Stimulated activated naive CD8-positive, alpha-beta T cell treated with anti-CD3 and anti-CD28 coated beads, Interleukin-15, Interleukin-2, amounts not matched to agents 100 ng/mL and 50 ng/mL, for 24 hours (primary cell): ENCODE measurements around the gene SUSD4.

ENCODE experiments used
- H3K27ac Mint-ChIP-seq: one replicate; pipeline ENCODE4 v1.8.0; 2021; ENCODE audit warnings: mild to moderate bottlenecking, mixed read lengths
- H3K27me3 Mint-ChIP-seq: one replicate; pipeline ENCODE4 v1.8.0; 2021; ENCODE audit warnings: mixed read lengths
- H3K36me3 Mint-ChIP-seq: one replicate; pipeline ENCODE4 v1.8.0; 2021; ENCODE audit warnings: low read depth, mixed read lengths
- H3K4me1 Mint-ChIP-seq: one replicate; pipeline ENCODE4 v1.8.0; 2021; ENCODE audit warnings: low read depth, mixed read lengths
- H3K4me3 Mint-ChIP-seq: one replicate; pipeline ENCODE4 v1.8.0; 2021; ENCODE audit warnings: mild to moderate bottlenecking, mixed read lengths
- H3K9me3 Mint-ChIP-seq: one replicate; pipeline ENCODE4 v1.8.0; 2021; ENCODE audit warnings: mixed read lengths

The SUSD4 gene

DNA sequence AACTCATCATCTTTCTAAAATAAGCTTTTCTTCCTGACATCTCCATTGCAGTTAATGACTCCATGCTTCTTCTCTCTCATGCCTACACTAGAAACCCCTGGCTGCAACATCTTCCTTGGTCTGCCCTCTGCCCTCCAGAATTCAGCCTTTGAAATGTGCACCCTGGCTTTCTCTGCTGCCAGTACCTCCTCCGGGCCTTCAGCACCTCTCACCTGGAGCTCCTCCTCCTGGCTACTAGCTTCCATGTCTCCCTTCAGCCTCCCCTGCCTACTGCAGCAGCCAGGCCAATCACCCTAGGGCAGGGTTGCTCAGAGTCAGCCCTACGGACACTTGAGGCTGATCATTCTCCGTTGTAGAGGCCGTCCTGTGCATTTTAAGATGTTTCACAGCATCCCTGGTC, 18.3 kb downstream of the SUSD4 start:
- Mint-ChIP-seq H3K9me3 (no peaks in the 10 kb centered on the region), H3K36me3 (no peaks in the 10 kb centered on the region), H3K27ac (no peak overlapping the region), H3K4me3 (no peak overlapping the region), H3K4me1 (no peaks in the 10 kb centered on the region), H3K27me3 (no peaks in the 10 kb centered on the region)

- no peaks in the 10 kb centered on the region for H3K9me3 Mint-ChIP-seq
- H3K27me3 Mint-ChIP-seq: no peaks in the 10 kb centered on the region
- H3K4me3 Mint-ChIP-seq: no peak overlapping the region
- no peaks in the 10 kb centered on the region for H3K36me3 Mint-ChIP-seq
- no peak overlapping the region for H3K27ac Mint-ChIP-seq
- H3K4me1 Mint-ChIP-seq: no peaks in the 10 kb centered on the region
These were observed 19.5 kb downstream of the SUSD4 start for GRCh38 chr1:223344491-223344890.

DNA sequence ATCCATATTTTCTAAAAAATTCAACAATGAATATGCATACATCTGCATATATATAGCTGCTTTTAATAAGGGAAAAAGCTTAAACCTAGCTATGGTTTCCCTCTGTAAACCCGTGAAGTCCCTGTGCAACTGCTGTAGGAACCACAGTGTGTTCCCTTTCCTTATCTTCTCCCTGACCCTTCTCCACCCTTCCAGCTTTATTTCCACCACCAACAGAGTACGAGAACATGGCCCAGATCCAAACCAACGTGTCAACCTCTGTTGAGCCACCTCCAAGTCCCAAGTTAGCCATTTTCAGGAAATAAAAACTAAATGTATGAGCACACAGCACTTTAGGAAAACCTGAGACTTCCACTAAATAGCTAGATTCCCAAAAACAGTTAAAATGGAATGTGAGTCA, 20.3 kb downstream of the SUSD4 start:
- Mint-ChIP-seq H3K4me3 (no peak overlapping the region), H3K27ac (no peak overlapping the region), H3K9me3 (no peaks in the 10 kb centered on the region), H3K27me3 (no peaks in the 10 kb centered on the region), H3K4me1 (no peaks in the 10 kb centered on the region), H3K36me3 (no peaks in the 10 kb centered on the region)

- no peak overlapping the region for H3K4me3 Mint-ChIP-seq
- H3K9me3 Mint-ChIP-seq: no peaks in the 10 kb centered on the region
- H3K27ac Mint-ChIP-seq: no peak overlapping the region
- H3K4me1 Mint-ChIP-seq: no peaks in the 10 kb centered on the region
- no peaks in the 10 kb centered on the region for H3K36me3 Mint-ChIP-seq
- no peaks in the 10 kb centered on the region for H3K27me3 Mint-ChIP-seq
These were observed 22.9 kb downstream of the SUSD4 start for GRCh38 chr1:223341121-223341520.

GRCh38 chr1:223340637-223341036, 23.3 kb downstream of the SUSD4 start:
- Mint-ChIP-seq H3K9me3 (no peaks in the 10 kb centered on the region), H3K4me3 (no peak overlapping the region)

DNA sequence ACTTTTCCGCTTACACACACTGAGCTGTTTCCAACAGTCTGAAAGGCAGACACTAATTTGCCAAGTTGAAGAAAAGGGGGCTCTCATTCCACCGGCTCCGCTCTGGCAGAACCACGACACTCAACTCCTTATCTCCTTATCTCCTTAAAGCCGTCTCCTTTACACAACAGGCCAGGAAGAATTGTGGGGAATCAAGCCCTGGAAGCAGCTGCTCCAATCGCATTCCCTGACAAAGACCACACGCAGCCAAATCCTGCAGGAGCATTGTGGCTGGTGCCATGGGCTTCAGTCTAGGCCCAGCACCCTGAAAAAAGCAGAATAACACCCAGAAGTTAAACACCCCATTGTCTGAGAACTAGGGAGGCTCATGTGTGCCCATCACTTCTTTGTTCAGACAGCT, 24.1 kb downstream of the SUSD4 start:
- H3K9me3 Mint-ChIP-seq: no peaks in the 10 kb centered on the region
- H3K36me3 Mint-ChIP-seq: no peaks in the 10 kb centered on the region
- no peaks in the 10 kb centered on the region for H3K4me1 Mint-ChIP-seq
- no peak overlapping the region for H3K27ac Mint-ChIP-seq
- no peak overlapping the region for H3K4me3 Mint-ChIP-seq
- no peaks in the 10 kb centered on the region for H3K27me3 Mint-ChIP-seq

More at GRCh38 chr1:223340637-223341036, 23.3 kb downstream of the SUSD4 start:
- no peak overlapping the region for H3K27ac Mint-ChIP-seq
- no peaks in the 10 kb centered on the region for H3K27me3 Mint-ChIP-seq
- H3K4me1 Mint-ChIP-seq: no peaks in the 10 kb centered on the region
- no peaks in the 10 kb centered on the region for H3K36me3 Mint-ChIP-seq

DNA sequence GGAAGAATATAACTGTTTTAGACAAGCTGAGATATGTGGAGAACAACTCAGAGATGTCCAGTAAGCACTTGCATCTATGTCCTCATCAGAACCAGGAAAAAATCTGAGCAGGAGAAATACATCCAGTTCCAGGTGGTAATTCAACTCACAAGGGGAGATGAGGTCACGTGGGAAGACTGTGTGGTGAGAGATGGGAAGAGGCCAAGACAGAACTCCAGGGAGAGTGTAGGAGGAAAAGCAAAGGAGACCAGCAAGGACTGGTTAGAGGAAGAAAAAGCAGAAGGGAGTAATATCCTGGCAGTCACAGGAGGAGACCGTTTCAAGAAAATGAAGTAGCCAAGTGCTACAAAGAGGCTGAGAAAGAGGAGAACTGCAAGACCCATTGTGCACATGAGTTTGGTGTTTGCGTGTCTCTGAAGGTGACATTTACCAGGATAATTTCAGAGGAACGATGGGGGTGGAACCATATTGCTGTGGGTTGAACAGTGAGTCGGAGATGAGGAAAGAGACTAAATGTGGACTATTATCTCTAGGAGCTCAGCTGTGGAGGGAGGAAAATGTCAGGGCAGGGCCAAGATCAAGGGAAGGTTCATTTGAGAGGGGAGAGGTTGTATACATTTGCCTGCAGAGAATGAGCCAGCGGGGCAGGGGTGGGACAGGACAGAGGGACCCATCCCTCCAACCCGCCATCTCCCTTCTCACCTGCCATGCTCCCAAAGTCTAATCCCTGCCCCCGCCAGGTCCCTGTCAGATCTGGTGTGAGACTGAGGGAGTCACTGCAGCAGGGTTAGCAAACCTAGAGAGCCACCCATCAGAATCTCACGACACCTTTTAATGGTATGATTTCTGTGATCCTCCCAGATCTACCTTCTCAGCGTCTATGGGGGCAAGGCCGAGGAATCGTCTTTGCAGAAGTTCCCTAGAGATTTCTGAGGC, 24.9 kb downstream of the SUSD4 start:
- Mint-ChIP-seq H3K36me3 (no peaks in the 10 kb centered on the region), H3K4me1 (no peaks in the 10 kb centered on the region), H3K27ac (no peak overlapping the region), H3K27me3 (no peaks in the 10 kb centered on the region), H3K4me3 (no peak overlapping the region), H3K9me3 (no peaks in the 10 kb centered on the region)

- Mint-ChIP-seq H3K4me3 (no peak overlapping the region), H3K27me3 (no peaks in the 10 kb centered on the region), H3K36me3 (no peaks in the 10 kb centered on the region), H3K27ac (no peak overlapping the region), H3K4me1 (no peaks in the 10 kb centered on the region), H3K9me3 (no peaks in the 10 kb centered on the region)
These were observed 26.7 kb downstream of the SUSD4 start for GRCh38 chr1:223337174-223337869.

DNA sequence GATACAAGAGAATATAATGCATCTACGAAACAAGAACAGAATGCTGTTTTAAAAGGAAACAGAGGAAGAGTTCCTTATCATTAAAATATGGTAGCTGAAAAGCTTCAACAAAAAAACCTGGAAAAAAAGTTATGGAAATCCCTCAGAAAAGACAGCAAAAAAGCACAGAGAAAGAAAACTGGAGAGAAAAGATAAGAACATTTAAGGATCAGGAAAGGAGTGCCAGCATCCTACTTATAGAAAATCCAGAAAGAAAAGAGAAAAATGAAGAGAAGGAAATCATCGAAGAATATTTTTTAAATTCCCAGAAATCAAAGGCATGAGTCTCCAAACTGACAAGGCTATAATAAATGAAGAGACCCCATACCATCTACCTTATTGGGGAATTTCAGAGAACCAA, 29.8 kb downstream of the SUSD4 start:
- H3K36me3 Mint-ChIP-seq: no peaks in the 10 kb centered on the region
- no peak overlapping the region for H3K4me3 Mint-ChIP-seq
- no peaks in the 10 kb centered on the region for H3K9me3 Mint-ChIP-seq
- H3K27me3 Mint-ChIP-seq: no peaks in the 10 kb centered on the region
- H3K4me1 Mint-ChIP-seq: peaks cover 8% of the 10 kb centered on the region
- H3K27ac Mint-ChIP-seq: no peak overlapping the region

- no peaks in the 10 kb centered on the region for H3K9me3 Mint-ChIP-seq
- no peaks in the 10 kb centered on the region for H3K27me3 Mint-ChIP-seq
- H3K4me1 Mint-ChIP-seq: peaks cover 8% of the 10 kb centered on the region
- H3K4me3 Mint-ChIP-seq: no peak overlapping the region
- H3K36me3 Mint-ChIP-seq: no peaks in the 10 kb centered on the region
- H3K27ac Mint-ChIP-seq: no peak overlapping the region
These were observed 31.0 kb downstream of the SUSD4 start for GRCh38 chr1:223332997-223333396.

GRCh38 chr1:223331929-223332328, 32.0 kb downstream of the SUSD4 start:
- Mint-ChIP-seq H3K9me3 (no peaks in the 10 kb centered on the region), H3K4me3 (no peak overlapping the region), H3K36me3 (no peaks in the 10 kb centered on the region), H3K4me1 (peaks cover 8% of the 10 kb centered on the region), H3K27me3 (no peaks in the 10 kb centered on the region), H3K27ac (no peak overlapping the region)

- Mint-ChIP-seq H3K9me3 (no peaks in the 10 kb centered on the region), H3K36me3 (no peaks in the 10 kb centered on the region), H3K27ac (no peak overlapping the region), H3K4me3 (no peak overlapping the region), H3K4me1 (peaks cover 8% of the 10 kb centered on the region), H3K27me3 (no peaks in the 10 kb centered on the region)
These were observed 32.7 kb downstream of the SUSD4 start for GRCh38 chr1:223331301-223331700.

GRCh38 chr1:223330466-223330865, 33.5 kb downstream of the SUSD4 start:
- no peaks in the 10 kb centered on the region for H3K27me3 Mint-ChIP-seq

DNA sequence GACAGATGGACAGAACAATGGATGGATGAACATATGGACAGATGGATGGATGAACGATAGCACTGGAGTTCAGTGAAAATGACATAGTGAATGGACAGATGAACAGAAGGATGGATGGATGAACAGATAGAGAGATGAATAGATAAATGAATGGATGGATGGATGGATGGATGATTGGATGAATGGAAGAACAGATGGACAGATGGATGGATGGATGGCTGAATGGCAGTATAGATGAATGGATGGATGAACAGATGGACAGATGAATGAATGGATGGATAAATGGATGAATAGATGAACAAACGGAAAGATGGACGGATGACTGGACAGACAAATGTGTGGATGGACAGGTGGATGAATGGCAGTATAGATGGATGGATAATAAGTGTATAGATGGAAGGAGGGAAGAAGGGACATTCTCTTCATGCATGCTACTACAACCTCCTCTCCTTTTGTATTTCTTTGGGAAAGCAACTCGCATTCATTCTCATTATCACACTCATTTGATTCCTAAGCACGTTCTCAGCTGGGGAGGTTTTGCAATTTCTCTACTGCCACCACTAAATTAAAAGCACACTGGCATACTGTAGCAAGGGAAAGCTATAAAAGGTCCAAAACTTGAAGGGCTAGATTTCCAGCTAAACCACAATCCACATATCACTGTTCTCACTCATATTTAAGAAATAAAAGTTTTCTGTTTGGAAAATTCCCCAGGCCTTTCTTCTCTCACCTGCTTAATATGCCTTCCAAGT, 34.1 kb downstream of the SUSD4 start:
- Mint-ChIP-seq H3K9me3 (no peaks in the 10 kb centered on the region), H3K4me3 (no peak overlapping the region), H3K4me1 (peaks cover 8% of the 10 kb centered on the region), H3K27me3 (no peaks in the 10 kb centered on the region), H3K27ac (no peak overlapping the region), H3K36me3 (no peaks in the 10 kb centered on the region)

More at GRCh38 chr1:223330466-223330865, 33.5 kb downstream of the SUSD4 start:
- Mint-ChIP-seq H3K4me3 (no peak overlapping the region), H3K4me1 (peaks cover 8% of the 10 kb centered on the region), H3K27ac (no peak overlapping the region), H3K36me3 (no peaks in the 10 kb centered on the region), H3K9me3 (no peaks in the 10 kb centered on the region)

- no peak overlapping the region for H3K27ac Mint-ChIP-seq
- no peaks in the 10 kb centered on the region for H3K36me3 Mint-ChIP-seq
- H3K9me3 Mint-ChIP-seq: no peaks in the 10 kb centered on the region
- H3K4me3 Mint-ChIP-seq: no peak overlapping the region
- H3K4me1 Mint-ChIP-seq: peaks cover 10% of the 10 kb centered on the region
- no peaks in the 10 kb centered on the region for H3K27me3 Mint-ChIP-seq
These were observed 34.7 kb downstream of the SUSD4 start for GRCh38 chr1:223329252-223329651.
